Left lobe of liver (tissue), 2 donors: ENCODE data around the gene WTAP. TPM values are rescaled to one million over a fixed set of nuclear protein-coding genes. Genes with fewer than 3 reads are reported as not detected.
"Not testable (repeated sequence)": the region's sequence is repeated elsewhere in the genome, so short reads cannot be mapped to it uniquely, and the experiment has no call there.

Experiments used
- ATAC-seq: fragments of 200-7000 bp; cut with Tn5 transposase; one replicate; pipeline ENCODE4 v1.9.1; 2020; ENCODE audit warnings: mild to moderate bottlenecking, moderate library complexity
- DNase-seq: peaks from one replicate; pipeline ENCODE4 v3.0.0-alpha.2; 2020; ENCODE audit warnings: low spot score
- total RNA-seq: library from RNA; stranded (reverse); gene quantifications from one replicate; pipeline ENCODE4 v1.2.1, GENCODE V29; 2021
- donor health status: DM: no; HTN: no; CAD: no; lungs with moderate emphysema.
- donor health status: DM: no; HTN: yes; CAD: no.

WTAP gene
- total RNA-seq, 1 donor from 2014 or later: 23.7 TPM

DNA sequence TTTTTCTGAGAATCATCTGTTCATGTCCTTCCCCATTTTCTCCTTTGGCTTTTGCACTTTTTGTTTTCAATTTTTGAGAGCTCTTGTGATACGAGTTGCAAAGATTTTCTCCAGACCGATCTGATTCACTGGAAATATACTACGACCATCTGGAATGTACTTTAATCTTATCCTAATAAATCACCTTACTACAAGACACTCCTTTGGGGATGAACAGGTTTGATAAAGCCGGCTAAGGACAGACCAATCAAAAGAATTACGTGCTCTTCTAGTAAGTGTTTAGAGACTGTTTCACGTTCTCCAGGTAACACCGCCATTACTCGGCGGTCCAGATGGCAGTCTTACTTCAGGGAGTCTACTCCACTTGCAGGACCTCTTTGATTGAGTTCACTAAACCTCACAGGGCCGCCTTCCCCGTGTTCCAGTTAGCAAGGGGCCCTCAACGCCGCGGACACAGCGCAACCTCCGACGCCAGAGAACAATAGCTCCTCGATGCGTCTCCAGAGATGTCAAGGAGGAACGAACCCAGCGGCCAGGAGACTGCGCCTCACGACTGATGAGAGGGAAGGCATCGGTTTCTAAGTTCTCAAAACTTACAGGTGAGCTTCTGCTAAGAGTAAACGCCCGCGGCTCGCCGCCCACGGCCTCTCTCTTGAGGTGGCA lies 920 bp upstream of the WTAP start:
- no peak for DNase-seq
- ATAC-seq: peak; percentile 13

DNA sequence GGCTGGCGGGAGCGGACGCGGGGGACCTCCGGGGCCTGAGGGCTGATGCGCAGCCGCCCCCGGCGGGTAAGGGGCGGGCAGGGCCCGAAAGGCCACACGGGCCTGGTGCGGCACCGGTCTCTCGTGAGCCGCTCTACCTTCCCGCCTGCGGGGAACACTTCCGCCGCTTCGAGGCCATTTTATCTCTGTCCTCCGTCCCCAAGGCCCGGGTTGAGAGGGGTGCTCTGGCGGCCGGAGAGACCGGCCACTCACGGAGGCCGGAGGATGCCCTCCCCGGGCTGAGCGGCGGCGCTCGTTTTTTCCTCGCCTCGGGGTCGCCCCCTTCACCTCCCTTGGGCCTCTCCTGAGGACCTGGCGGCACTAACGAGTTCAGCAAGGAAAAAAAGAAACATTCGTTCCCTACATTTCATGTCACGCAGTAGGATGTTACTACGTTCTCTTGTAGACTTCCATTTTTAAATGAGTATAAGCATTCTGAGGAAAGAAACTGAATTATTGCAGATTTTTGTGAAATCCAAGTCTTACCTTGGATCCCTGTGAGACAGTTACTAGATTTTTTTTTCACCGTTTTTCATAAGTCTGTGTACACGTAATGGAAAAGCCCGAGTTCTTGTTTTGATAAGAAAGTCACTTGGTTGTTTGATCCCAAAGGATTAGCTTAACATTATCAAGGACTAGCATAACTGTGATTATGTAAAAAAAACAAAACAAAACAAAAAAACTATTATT lies 575 bp downstream of the WTAP start:
- ATAC-seq (peak; percentile 45), DNase-seq (no peak)

GRCh38 chr6:159728531-159728964 lies 1.2 kb downstream of the WTAP start:
- DNase-seq: no peak

GRCh38 chr6:159729598-159730331 lies 2.5 kb downstream of the WTAP start:
- ATAC-seq (no peak), DNase-seq (no peak)

More at GRCh38 chr6:159728531-159728964, 1.2 kb downstream of the WTAP start:
- no peak for ATAC-seq

- no peak for ATAC-seq
- no peak for DNase-seq
Measured at GRCh38 chr6:159730332-159730676, 3.0 kb downstream of the WTAP start.

- not testable (repeated sequence) for DNase-seq, ATAC-seq
Measured at GRCh38 chr6:159732550-159732949, 5.2 kb downstream of the WTAP start.

DNA sequence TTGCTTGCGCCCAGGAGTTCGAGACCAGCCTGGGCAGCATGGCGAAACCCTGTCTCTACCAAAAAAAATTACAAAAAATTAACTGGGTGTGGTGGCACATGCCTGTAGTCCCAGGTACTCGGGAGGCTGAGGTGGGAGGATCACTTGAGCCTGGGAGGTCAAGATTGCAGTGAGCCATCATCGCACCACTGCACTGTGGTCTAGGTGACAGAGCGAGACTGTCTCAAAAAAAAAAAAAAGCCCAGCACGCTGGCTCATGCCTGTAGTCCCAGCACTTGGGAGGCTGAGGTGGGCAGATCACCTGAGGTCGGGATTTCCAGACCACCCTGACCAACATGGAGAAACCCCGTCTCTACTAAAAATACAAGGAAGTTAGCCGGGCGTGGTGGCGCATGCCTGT lies 6.1 kb downstream of the WTAP start:
- not testable (repeated sequence) for ATAC-seq, DNase-seq

- ATAC-seq: no peak
Measured at GRCh38 chr6:159736908-159737307, 9.6 kb downstream of the WTAP start.

DNA sequence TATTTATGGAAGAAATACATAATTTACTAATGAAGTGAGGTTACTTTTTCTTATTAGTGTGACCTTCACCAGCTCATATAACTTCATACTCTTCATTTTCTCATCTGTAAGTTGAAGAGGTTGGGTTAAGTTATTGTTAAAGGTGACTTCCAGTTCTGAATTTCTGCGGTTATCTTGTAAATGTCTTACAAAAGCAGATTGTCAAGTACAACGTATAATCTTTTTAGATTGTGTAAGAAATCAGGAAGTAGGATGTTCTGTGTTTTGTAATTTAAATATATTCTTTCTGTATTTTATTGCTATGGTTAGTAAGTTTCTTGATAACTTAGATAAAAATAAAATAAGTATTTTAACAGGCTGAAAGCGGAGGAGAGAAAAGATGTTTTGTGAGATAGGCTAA lies 12.0 kb downstream of the WTAP start:
- DNase-seq: no peak
- no peak for ATAC-seq

More at GRCh38 chr6:159736908-159737307, 9.6 kb downstream of the WTAP start:
- DNase-seq: no peak

DNA sequence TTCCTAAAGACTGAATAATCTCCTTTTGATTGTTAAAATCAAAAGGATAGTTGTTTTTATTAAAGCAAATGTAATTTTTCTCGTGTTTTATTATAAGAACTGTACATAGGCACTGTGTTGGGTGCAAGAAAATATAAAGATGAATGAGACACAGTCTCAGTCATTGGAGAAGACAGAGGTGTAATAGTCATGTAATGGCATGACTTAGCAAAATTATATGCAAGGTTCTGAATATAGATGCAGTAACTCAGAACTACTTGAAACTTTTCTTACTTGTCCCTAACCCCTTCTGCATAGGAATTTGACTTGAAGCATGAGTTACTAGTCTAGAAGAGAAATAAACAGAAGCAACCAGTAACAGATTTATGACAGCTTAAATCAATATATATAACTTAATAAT lies 14.9 kb downstream of the WTAP start:
- ATAC-seq (no peak), DNase-seq (no peak)

DNA sequence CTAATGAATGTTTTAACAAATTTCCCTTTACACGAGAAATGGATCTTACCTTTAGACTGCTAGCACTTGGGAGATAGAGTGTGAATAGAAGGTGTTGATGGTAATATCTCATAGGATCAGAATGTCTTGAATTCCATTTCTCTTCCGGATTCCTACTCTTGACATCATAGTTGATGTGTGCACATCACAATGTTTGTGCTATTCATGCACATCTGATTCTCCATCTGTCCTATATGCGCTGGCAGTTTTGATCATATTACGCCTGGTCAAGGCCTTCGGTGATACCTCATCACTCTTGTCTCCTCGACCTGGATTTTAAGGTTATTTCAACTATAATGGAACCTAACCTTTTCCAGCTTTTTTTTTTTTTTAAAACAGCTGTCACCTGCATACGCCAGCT lies 17.8 kb downstream of the WTAP start:
- ATAC-seq: no peak
- DNase-seq: no peak

GRCh38 chr6:159746759-159747158 lies 19.5 kb downstream of the WTAP start:
- no peak for ATAC-seq

GRCh38 chr6:159748127-159748526 lies 20.8 kb downstream of the WTAP start:
- ATAC-seq: peak; percentile 42

More at GRCh38 chr6:159746759-159747158, 19.5 kb downstream of the WTAP start:
- no peak for DNase-seq

GRCh38 chr6:159751448-159751847 lies 24.1 kb downstream of the WTAP start:
- ATAC-seq: no peak

More at GRCh38 chr6:159748127-159748526, 20.8 kb downstream of the WTAP start:
- not testable (repeated sequence) for DNase-seq

DNA sequence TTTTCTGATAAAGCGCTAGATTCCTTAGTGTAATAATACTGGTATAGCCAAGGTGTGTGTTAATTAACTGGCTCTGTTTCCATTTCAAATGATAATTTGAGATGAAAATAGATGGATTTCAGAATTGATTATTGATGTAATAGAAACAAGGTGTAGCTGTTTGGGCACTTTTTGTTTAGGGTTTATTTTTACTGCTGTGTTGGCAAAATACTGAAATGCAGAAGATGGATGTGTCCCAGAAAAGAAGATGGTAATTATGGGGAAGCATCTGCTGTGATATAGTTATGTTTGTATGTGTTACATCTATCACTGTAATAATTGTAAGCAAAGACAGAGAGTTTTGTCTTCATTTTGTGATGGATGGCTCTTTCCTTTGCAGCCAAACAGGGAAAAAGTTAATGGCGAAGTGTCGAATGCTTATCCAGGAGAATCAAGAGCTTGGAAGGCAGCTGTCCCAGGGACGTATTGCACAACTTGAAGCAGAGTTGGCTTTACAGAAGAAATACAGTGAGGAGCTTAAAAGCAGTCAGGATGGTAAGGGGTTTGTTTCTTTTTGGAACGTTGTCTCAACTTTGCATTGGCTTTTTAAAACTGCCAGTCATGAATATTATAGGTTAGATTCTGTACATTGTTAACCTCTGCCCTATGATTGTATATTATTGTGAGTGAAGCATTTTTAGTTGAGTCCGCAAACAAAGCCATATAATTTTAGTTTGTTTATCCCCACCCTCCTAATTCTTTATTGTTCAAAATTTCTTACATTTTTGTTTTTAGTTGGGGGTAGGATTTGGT lies 26.0 kb downstream of the WTAP start:
- DNase-seq: no peak
- ATAC-seq: no peak

More at GRCh38 chr6:159751448-159751847, 24.1 kb downstream of the WTAP start:
- no peak for DNase-seq

DNA sequence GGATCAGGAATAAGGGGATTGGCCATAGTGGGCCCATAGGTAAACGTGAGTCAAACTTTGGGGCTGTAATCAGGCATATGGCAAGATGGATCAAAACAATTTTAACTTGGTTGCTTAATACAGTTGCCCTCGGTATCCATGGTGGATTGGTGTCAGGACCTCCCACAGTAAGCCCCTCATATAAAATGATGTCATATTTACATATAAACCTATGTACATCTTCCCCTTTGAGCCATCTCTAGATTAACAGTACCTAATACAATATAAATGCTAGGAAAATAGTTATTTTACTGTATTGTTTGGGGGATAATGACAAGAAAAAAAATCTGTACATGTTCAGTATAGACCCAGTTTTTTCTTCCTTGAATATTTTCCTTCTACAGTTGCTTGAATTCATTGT lies 27.1 kb downstream of the WTAP start:
- ATAC-seq (no peak), DNase-seq (no peak)

- ATAC-seq (no peak), DNase-seq (no peak)
Measured at GRCh38 chr6:159754959-159755914, 27.9 kb downstream of the WTAP start.

DNA sequence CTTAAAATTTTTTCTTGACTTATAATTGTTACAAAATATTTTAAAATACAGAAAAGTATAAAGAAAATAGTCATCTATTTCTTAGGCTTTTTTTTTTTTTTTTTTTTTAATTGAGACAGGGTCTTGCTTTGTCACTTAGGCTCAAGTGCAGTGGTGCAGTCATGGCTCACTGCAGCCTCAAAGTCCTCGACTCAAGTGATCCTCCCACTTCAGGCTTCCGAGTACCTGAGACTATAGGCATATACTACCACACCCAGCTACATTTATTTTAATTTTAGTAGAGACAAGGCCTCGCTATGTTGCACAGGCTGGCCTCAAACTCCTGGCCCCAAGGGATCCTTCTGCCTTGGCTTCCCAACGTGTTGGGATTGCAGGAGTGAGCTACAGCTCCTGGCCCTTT lies 29.2 kb downstream of the WTAP start:
- no peak for ATAC-seq
- DNase-seq: no peak
